OCI-LY1 (cell line): Measurements from ENCODE around the gene ADPGK.
A peak's percentile ranks its signal among the peaks of the same experiment; 100 is the strongest.

Experiments
- H2AFZ ChIP-seq: fragments of 200-600 bp; sonication (generic), shearing (Covaris generic); 2 replicates; pipeline ENCODE4 v1.6.0; 2014; ENCODE audit warnings: antibody characterized with exemption, mild to moderate bottlenecking, low read length
- H3F3A ChIP-seq: fragments of 200-600 bp; sonication (generic), shearing (Covaris generic); 2 replicates; pipeline ENCODE4 v1.6.0; 2014; ENCODE audit warnings: mild to moderate bottlenecking, antibody characterized with exemption, low read length, moderate library complexity; ENCODE audit not compliant: insufficient read depth
- H3K27ac ChIP-seq: fragments of 200-600 bp; sonication (generic); 2 replicates; pipeline ENCODE4 v1.5.1; 2014; ENCODE audit warnings: low read length, mixed run types, mild to moderate bottlenecking, low read depth; ENCODE audit not compliant: poor library complexity, severe bottlenecking
- H3K27me3 ChIP-seq: fragments of 200-600 bp; sonication (generic); 2 replicates; pipeline ENCODE4 v1.6.0; 2014; ENCODE audit warnings: antibody characterized with exemption, mild to moderate bottlenecking, low read length, moderate library complexity; ENCODE audit not compliant: insufficient read depth
- H3K36me3 ChIP-seq: fragments of 200-600 bp; sonication (generic); 2 replicates; pipeline ENCODE4 v1.6.1; 2014; ENCODE audit warnings: mild to moderate bottlenecking, antibody characterized with exemption, low read length, moderate library complexity, mixed read lengths; ENCODE audit not compliant: insufficient read depth
- H3K4me1 ChIP-seq: fragments of 200-600 bp; sonication (generic); 2 replicates; pipeline ENCODE4 v1.5.1; 2014; ENCODE audit warnings: mild to moderate bottlenecking, low read length, moderate library complexity; ENCODE audit not compliant: insufficient read depth, severe bottlenecking
- H3K4me2 ChIP-seq: fragments of 200-600 bp; sonication (generic), shearing (Covaris generic); 2 replicates; pipeline ENCODE4 v1.6.1; 2014; ENCODE audit warnings: low read length
- H3K4me3 ChIP-seq: fragments of 200-600 bp; sonication (generic); 2 replicates; pipeline ENCODE4 v1.5.1; 2014; ENCODE audit warnings: low read length, low read depth, mild to moderate bottlenecking, mixed read lengths; ENCODE audit not compliant: poor library complexity, severe bottlenecking
- H3K79me2 ChIP-seq: fragments of 200-600 bp; shearing (Covaris generic); 2 replicates; pipeline ENCODE4 v1.6.1; 2016; ENCODE audit warnings: mixed run types, low read length, mixed read lengths; ENCODE audit not compliant: insufficient read depth
- H3K9ac ChIP-seq: fragments of 200-600 bp; sonication (generic), shearing (Covaris generic); 2 replicates; pipeline ENCODE4 v1.6.1; 2014; ENCODE audit warnings: mild to moderate bottlenecking, low read length, mixed read lengths
- H3K9me2 ChIP-seq: fragments of 200-600 bp; sonication (generic), shearing (Covaris generic); 2 replicates; pipeline ENCODE4 v1.6.1; 2014; ENCODE audit warnings: low read depth, mild to moderate bottlenecking, low read length, mixed read lengths
- H3K9me3 ChIP-seq: fragments of 200-600 bp; shearing (Covaris generic); 2 replicates; pipeline ENCODE4 v1.6.1; 2014; ENCODE audit warnings: low read length, mixed read lengths
- H4K20me1 ChIP-seq: fragments of 200-600 bp; sonication (generic), shearing (Covaris generic); 2 replicates; pipeline ENCODE4 v1.6.0; 2016; ENCODE audit warnings: mild to moderate bottlenecking, low read length; ENCODE audit not compliant: insufficient read depth
- CTCF ChIP-seq: fragments of 200-600 bp; sonication (generic), shearing (Covaris generic); IDR thresholded peaks from 2 replicates; pipeline ENCODE4 v1.5.1; 2017; ENCODE audit warnings: mild to moderate bottlenecking, antibody characterized with exemption, low read length, moderate library complexity, mixed read lengths
- EZH2 ChIP-seq: fragments of 200-600 bp; sonication (generic), shearing (Covaris generic); IDR thresholded peaks from 2 replicates; pipeline ENCODE4 v1.8.0; 2017; ENCODE audit warnings: borderline replicate concordance, mixed run types, mild to moderate bottlenecking, antibody characterized with exemption, low read length, moderate library complexity, mixed read lengths

Gene ADPGK

GRCh38 chr15:72771329-72771725 lies 12.2 kb downstream of the ADPGK start:
- Histone ChIP-seq H3K4me1 (peaks cover 28% of the 10 kb centered on the region), H3K9me2 (no peaks in the 10 kb centered on the region), H3K79me2 (peaks cover 35% of the 10 kb centered on the region), H3K4me2 (no peak overlapping the region), H4K20me1 (no peaks in the 10 kb centered on the region), H3K4me3 (no peak overlapping the region), H3K9me3 (peaks cover 13% of the 10 kb centered on the region), H3K27me3 (no peaks in the 10 kb centered on the region), H3K9ac (no peak overlapping the region), H3F3A (no peaks in the 10 kb centered on the region), H2AFZ (no peak overlapping the region), H3K36me3 (peaks cover 87% of the 10 kb centered on the region), H3K27ac (no peak overlapping the region)
- TF ChIP-seq CTCF = no peak
- TF ChIP-seq EZH2 = no peak

- no peak overlapping the region for H3K9ac ChIP-seq
- no peaks in the 10 kb centered on the region for H4K20me1 ChIP-seq
- H3K79me2 ChIP-seq = peaks cover 30% of the 10 kb centered on the region
- H3K9me2 ChIP-seq = no peaks in the 10 kb centered on the region
- H3K4me1 ChIP-seq = peaks cover 23% of the 10 kb centered on the region
- no peaks in the 10 kb centered on the region for H3K27me3 ChIP-seq
- no peak overlapping the region for H3K27ac ChIP-seq
- H3K4me3 ChIP-seq = no peak overlapping the region
- H2AFZ ChIP-seq = no peak overlapping the region
- no peak overlapping the region for H3K4me2 ChIP-seq
- H3F3A ChIP-seq = no peaks in the 10 kb centered on the region
- H3K9me3 ChIP-seq = peaks cover 13% of the 10 kb centered on the region
- peaks cover 92% of the 10 kb centered on the region for H3K36me3 ChIP-seq
- TF ChIP-seq CTCF = peak; percentile 16; the same call in 1 of the 2 replicates
- no peak for TF ChIP-seq EZH2
Observed at GRCh38 chr15:72770673-72771328, 12.8 kb downstream of the ADPGK start.

- H3K27ac ChIP-seq = no peak overlapping the region
- peaks cover 13% of the 10 kb centered on the region for H3K9me3 ChIP-seq
- TF ChIP-seq EZH2 (no peak), CTCF (no peak)
- no peak overlapping the region for H2AFZ ChIP-seq
- H3F3A ChIP-seq = no peaks in the 10 kb centered on the region
- peaks cover 93% of the 10 kb centered on the region for H3K36me3 ChIP-seq
- H3K79me2 ChIP-seq = peaks cover 14% of the 10 kb centered on the region
- H3K4me2 ChIP-seq = no peak overlapping the region
- H4K20me1 ChIP-seq = no peaks in the 10 kb centered on the region
- no peaks in the 10 kb centered on the region for H3K9me2 ChIP-seq
- no peak overlapping the region for H3K9ac ChIP-seq
- H3K4me1 ChIP-seq = no peaks in the 10 kb centered on the region
- no peak overlapping the region for H3K4me3 ChIP-seq
- H3K27me3 ChIP-seq = no peaks in the 10 kb centered on the region
Observed at GRCh38 chr15:72766780-72767179, 16.8 kb downstream of the ADPGK start.
